ENCODE measurements around the gene FAM181B.

Gene FAM181B, protein sequence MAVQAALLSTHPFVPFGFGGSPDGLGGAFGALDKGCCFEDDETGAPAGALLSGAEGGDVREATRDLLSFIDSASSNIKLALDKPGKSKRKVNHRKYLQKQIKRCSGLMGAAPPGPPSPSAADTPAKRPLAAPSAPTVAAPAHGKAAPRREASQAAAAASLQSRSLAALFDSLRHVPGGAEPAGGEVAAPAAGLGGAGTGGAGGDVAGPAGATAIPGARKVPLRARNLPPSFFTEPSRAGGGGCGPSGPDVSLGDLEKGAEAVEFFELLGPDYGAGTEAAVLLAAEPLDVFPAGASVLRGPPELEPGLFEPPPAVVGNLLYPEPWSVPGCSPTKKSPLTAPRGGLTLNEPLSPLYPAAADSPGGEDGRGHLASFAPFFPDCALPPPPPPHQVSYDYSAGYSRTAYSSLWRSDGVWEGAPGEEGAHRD

GRCh38 chr11:82733444-82734119 is at the start of gene FAM181B:
FAM181B (minus strand) TSS chr11:82733864; CDS start chr11:82733729, 135 bp downstream.
- DNase-seq (ENCODE audit: low spot score): no peak

- no peak for DNase-seq (ENCODE audit: low spot score)
Observed at GRCh38 chr11:82782825-82783374, 49.2 kb upstream of the FAM181B start.

- no peak for DNase-seq (ENCODE audit: low spot score)
Observed at GRCh38 chr11:82778776-82779175, 45.1 kb upstream of the FAM181B start.

- DNase-seq (ENCODE audit: low spot score): no peak
Observed at GRCh38 chr11:82776377-82776776, 42.7 kb upstream of the FAM181B start.

GRCh38 chr11:82775736-82776346 is 42.2 kb upstream of the FAM181B start:
- DNase-seq (ENCODE audit: low spot score): peak; percentile 11

DNA sequence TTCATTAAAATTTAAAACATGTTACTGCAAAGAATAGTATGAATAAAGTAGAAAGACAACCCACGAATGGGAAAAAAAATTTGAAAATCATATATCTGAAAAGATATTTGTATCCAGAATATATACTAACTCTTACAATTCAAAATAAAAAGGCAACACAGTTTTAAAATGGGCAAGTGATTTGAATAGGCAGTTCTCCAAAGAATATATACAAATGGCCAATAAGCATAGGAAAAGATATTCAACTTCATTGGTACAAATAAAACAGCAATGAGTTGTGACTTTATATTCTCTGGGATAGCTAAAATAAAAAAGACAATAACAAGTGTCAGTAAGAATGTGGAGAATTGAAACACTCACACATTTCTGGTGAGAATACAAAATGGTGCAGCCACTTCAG is 41.6 kb upstream of the FAM181B start:
- no peak for DNase-seq (ENCODE audit: low spot score)

GRCh38 chr11:82771781-82772180 is 38.1 kb upstream of the FAM181B start:
- no peak for DNase-seq (ENCODE audit: low spot score)

GRCh38 chr11:82767123-82767522 is 33.5 kb upstream of the FAM181B start:
- DNase-seq (ENCODE audit: low spot score): no peak

DNA sequence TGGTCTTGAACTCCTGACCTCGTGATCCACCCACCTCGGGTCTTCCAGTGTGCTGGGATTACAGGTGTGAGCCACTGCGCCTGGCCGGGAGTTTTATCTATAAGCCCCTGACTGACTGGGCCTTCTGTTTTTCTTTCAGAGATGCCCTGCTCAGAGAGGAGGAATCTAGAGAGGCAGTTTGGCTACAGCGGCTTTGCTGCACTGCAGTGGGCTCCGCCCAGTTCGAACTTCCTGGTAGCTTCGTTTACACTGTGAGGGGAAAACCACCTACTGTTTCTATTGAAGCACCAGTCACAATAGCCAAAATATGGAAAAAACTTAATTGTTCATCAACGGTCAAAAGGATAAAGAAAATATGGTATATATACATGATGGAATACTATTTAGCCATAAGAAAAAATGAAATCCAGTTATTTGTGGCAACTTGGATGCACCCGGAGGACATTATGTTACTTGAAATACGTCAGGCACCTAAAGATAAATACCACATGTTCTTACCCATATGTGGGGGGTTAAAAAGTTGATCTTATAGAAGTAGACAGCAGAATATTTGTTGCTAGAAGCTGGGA is 31.9 kb upstream of the FAM181B start:
- no peak for DNase-seq (ENCODE audit: low spot score)

- no peak for DNase-seq (ENCODE audit: low spot score)
Observed at GRCh38 chr11:82763167-82763566, 29.5 kb upstream of the FAM181B start.

GRCh38 chr11:82759649-82760048 is 26.0 kb upstream of the FAM181B start:
- DNase-seq (ENCODE audit: low spot score): no peak

GRCh38 chr11:82757660-82758357 is 24.1 kb upstream of the FAM181B start:
- no peak for DNase-seq (ENCODE audit: low spot score)

- DNase-seq (ENCODE audit: low spot score): no peak
Observed at GRCh38 chr11:82756765-82757639, 23.3 kb upstream of the FAM181B start.

- no peak for DNase-seq (ENCODE audit: low spot score)
Observed at GRCh38 chr11:82754410-82754809, 20.7 kb upstream of the FAM181B start.

GRCh38 chr11:82753921-82754320 is 20.3 kb upstream of the FAM181B start:
- DNase-seq (ENCODE audit: low spot score): no peak

DNA sequence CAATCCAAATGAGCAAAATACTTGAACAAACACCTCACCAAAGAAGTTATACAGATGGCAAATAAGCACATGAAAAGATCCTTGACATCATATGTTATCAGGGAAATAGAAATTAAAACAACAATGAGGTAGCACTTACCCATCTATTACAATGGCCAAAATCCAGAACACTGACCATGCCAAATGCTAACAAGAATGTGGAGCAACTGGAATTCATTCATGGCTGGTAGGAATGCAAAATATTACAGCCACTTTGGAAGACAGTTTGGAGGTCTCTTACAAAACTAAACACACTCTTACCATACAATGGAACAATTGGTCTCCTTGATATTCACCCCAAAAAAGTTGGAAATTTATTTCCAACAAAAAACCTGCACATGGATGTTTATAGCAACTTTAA is 19.1 kb upstream of the FAM181B start:
- no peak for DNase-seq (ENCODE audit: low spot score)

GRCh38 chr11:82750643-82751139 is 17.0 kb upstream of the FAM181B start:
- no peak for DNase-seq (ENCODE audit: low spot score)

DNA sequence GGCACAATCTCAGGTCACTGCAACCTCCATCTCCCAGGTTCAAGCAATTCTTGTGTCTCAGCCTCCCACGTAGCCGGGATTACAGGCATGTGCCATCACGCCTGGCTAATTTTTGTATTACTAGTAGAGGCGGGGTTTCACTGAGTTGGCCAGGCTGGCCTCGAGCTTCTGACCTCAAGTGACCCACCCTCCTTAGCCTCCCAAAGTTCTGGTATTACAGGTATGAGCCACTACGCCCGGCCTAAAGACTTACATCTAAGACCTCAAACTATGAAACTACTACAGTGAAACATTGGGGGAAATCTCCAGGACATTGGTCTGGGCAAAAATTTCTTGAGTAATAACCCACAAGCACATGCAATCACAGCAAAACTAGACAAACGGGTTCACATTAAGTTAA is 13.8 kb upstream of the FAM181B start:
- no peak for DNase-seq (ENCODE audit: low spot score)

DNA sequence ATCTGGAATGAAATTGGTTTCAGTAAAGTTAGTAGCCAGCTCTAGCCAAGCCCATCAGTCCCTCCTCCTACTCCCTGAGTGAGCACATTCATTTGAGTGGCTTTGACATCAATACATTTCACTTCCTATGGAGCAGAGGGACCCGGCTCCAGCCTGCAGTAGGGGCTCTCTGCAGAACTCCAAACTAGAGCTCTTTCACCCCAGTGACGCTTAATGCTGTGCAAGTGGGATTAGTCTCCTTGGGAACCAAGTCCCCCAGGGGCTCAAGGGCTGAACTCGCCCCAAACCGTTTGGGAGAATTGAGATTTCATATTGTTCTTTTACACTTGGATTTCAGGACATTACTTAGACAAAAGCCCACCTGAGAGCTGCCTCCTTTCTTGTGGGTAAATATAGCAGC is 4.4 kb upstream of the FAM181B start:
- no peak for DNase-seq (ENCODE audit: low spot score)

- no peak for DNase-seq (ENCODE audit: low spot score)
Observed at GRCh38 chr11:82734120-82734479, 436 bp upstream of the FAM181B start.
